SK-N-MC (cell line): Measurements from ENCODE around the gene SRSF9.

Experiments
- EZH2 ChIP-seq: fragments of 200-600 bp; sonication (generic); IDR thresholded peaks from one replicate; pipeline ENCODE4 v1.6.1; 2017; ENCODE audit warnings: antibody characterized with exemption
- FOXP2 ChIP-seq: optimal IDR thresholded peaks from 2 replicates; pipeline ENCODE3; 2011; ENCODE audit warnings: mild to moderate bottlenecking, moderate library complexity; ENCODE audit not compliant: insufficient read depth; ENCODE audit errors: extremely low read length, control extremely low read depth
- POLR2AphosphoS5 ChIP-seq: IDR thresholded peaks from 2 replicates; pipeline ENCODE4 v1.6.1; 2012; ENCODE audit warnings: mild to moderate bottlenecking, low read depth, low read length, borderline replicate concordance

DNA sequence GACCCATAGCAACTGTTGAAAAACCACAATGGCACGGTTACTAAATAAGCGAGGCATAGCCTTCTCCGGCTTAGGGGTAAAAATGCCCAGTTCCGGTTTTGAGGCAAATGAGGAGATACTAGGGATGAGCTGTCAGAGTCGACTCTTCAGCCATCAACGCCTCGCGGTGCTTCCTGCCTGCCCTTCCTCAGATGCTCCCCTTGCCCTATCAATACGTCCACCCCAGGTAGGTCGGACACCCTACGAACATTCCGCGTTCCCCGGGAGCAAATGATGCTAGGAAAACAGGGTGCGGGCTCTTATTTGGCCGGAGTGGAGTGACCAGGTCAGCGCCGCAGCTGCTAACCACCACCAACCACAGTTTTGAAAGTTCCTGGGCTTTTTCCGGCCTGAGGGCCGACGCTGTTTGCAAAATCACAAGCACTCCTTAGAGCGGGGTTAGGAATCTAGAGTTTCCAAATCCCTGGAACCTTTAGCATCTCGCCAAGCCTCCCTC lies 1.2 kb downstream of the SRSF9 start:
- TF ChIP-seq EZH2 (no peak), POLR2AphosphoS5 (no peak), FOXP2 (no peak)
